Osteoblast (primary cell): ENCODE results near the gene UBD. TPM values are rescaled to one million over a fixed set of nuclear protein-coding genes. Genes with fewer than 3 reads are reported as not detected.

Experiments used
- DNase-seq: peaks from one replicate; pipeline ENCODE4 v3.0.0; 2011; ENCODE audit warnings: low spot score, mixed read lengths; ENCODE audit not compliant: insufficient read length; ENCODE audit errors: missing footprints
- H2AFZ ChIP-seq: 2 replicates; pipeline ENCODE4 v1.6.0; 2011; ENCODE audit warnings: mild to moderate bottlenecking, low read length
- H3K27ac ChIP-seq: 2 replicates; pipeline ENCODE4 v1.5.1; 2011; ENCODE audit warnings: mild to moderate bottlenecking, low read depth, low read length, moderate library complexity
- H3K27me3 ChIP-seq: 2 replicates; pipeline ENCODE4 v1.6.0; 2012; ENCODE audit warnings: mild to moderate bottlenecking, control low read depth, inconsistent platforms, low read length, moderate library complexity; ENCODE audit not compliant: insufficient read depth
- H3K36me3 ChIP-seq: 2 replicates; pipeline ENCODE4 v1.5.1; 2011; ENCODE audit warnings: mild to moderate bottlenecking, low read length, control low read depth, moderate library complexity; ENCODE audit not compliant: insufficient read depth
- H3K4me1 ChIP-seq: 2 replicates; pipeline ENCODE4 v1.5.1; 2011; ENCODE audit warnings: mild to moderate bottlenecking, low read length, control low read depth, moderate library complexity; ENCODE audit not compliant: insufficient read depth
- H3K4me2 ChIP-seq: 2 replicates; pipeline ENCODE4 v1.6.0; 2011; ENCODE audit warnings: mild to moderate bottlenecking, low read length; ENCODE audit not compliant: insufficient read depth
- H3K4me3 ChIP-seq: fragments of 200-600 bp; sonication (generic); 3 replicates; pipeline ENCODE4 v1.5.1; 2012; ENCODE audit warnings: mild to moderate bottlenecking, low read length, inconsistent platforms; ENCODE audit not compliant: insufficient read depth
- H3K79me2 ChIP-seq: 2 replicates; pipeline ENCODE4 v1.6.0; 2012; ENCODE audit warnings: mild to moderate bottlenecking, low read length, control low read depth, inconsistent platforms; ENCODE audit not compliant: insufficient read depth
- H3K9me3 ChIP-seq: 2 replicates; pipeline ENCODE4 v1.5.1; 2011; ENCODE audit warnings: low read depth, low read length, control low read depth
- H4K20me1 ChIP-seq: 2 replicates; pipeline ENCODE4 v1.6.0; 2012; ENCODE audit warnings: mild to moderate bottlenecking, low read length, control low read depth; ENCODE audit not compliant: insufficient read depth
- total RNA-seq: library from RNA; depleted of rRNA; stranded (reverse); fragments of >200 nt; gene quantifications from 2 replicates; pipeline ENCODE4 v1.2.3, GENCODE V29; 2012
- TF ChIP-seq, protein P1 (sequence below): IDR thresholded peaks from 2 replicates; pipeline ENCODE4 v1.5.1; 2011; ENCODE audit warnings: mild to moderate bottlenecking, low read depth, low read length, moderate library complexity; ENCODE audit errors: extremely low read depth

UBD gene
- total RNA-seq, 1 donor, result not detected

DNA sequence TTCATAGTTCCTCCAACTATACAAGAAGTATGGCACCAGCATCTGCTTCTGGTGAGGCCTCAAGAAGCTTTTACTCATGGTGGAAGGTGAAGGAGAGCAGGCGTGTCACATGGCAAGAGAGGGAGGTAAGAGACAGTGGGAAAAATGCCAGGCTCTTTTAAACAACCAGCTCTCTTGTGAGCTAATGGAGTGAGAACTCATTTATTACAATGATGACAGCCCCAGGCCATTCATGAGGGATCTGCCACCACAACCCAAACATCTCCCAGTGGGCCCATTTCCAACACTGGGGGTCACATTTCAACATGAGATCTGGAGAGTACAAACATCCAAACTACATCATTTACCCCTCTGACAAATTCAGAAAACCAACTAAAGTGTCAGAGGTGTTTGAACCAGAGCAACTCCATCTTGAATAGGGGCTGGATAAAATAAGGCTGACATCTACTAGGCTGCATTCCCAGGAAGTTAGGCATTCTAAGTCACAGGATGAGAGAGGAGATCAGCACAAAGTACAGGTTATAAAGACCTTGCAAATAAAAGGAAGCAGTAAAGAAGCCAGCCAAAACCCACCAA, 2.2 kb upstream of the UBD start:
- H3K9me3 ChIP-seq, result no peaks in the 10 kb centered on the region

DNA sequence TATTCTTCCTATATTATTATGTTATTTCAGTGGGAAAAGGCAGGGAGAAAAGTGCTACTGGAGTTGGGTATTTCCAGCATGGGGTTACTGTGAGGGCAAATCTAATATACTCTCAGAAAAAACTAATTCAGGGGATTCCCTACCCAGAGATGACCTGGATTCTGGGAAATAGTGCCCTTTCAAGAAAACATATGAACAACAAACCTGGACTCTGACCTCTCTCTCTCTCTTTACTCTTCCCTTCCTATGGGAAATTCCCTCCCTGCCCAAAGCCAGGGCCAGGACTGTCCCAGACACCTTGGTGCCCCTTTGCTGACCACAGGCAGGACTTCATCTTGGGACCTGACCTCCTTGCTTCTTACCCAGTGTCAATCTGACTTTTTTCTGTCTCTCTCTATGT, 1.6 kb upstream of the UBD start:
- Histone ChIP-seq H3K79me2 (no peaks in the 10 kb centered on the region), H3K27me3 (no peaks in the 10 kb centered on the region), H3K36me3 (no peaks in the 10 kb centered on the region), H3K27ac (no peak overlapping the region), H3K4me2 (no peak overlapping the region), H4K20me1 (no peaks in the 10 kb centered on the region), H3K9me3 (no peaks in the 10 kb centered on the region), H3K4me3 (no peak overlapping the region), H2AFZ (no peak overlapping the region), H3K4me1 (no peaks in the 10 kb centered on the region)
- TF ChIP-seq, protein P1, sequence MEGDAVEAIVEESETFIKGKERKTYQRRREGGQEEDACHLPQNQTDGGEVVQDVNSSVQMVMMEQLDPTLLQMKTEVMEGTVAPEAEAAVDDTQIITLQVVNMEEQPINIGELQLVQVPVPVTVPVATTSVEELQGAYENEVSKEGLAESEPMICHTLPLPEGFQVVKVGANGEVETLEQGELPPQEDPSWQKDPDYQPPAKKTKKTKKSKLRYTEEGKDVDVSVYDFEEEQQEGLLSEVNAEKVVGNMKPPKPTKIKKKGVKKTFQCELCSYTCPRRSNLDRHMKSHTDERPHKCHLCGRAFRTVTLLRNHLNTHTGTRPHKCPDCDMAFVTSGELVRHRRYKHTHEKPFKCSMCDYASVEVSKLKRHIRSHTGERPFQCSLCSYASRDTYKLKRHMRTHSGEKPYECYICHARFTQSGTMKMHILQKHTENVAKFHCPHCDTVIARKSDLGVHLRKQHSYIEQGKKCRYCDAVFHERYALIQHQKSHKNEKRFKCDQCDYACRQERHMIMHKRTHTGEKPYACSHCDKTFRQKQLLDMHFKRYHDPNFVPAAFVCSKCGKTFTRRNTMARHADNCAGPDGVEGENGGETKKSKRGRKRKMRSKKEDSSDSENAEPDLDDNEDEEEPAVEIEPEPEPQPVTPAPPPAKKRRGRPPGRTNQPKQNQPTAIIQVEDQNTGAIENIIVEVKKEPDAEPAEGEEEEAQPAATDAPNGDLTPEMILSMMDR, result no peak
- DNase-seq, result no peak

More for the DNA sequence above, 2.2 kb upstream of the UBD start:
- TF ChIP-seq, protein P1, result no peak
- no peak overlapping the region for H3K27ac ChIP-seq
- H3K4me3 ChIP-seq, result no peak overlapping the region
- no peaks in the 10 kb centered on the region for H3K27me3 ChIP-seq
- DNase-seq, result no peak
- no peaks in the 10 kb centered on the region for H3K36me3 ChIP-seq
- no peak overlapping the region for H3K4me2 ChIP-seq
- H3K4me1 ChIP-seq, result no peaks in the 10 kb centered on the region
- H3K79me2 ChIP-seq, result no peaks in the 10 kb centered on the region
- no peaks in the 10 kb centered on the region for H4K20me1 ChIP-seq
- no peak overlapping the region for H2AFZ ChIP-seq

DNA sequence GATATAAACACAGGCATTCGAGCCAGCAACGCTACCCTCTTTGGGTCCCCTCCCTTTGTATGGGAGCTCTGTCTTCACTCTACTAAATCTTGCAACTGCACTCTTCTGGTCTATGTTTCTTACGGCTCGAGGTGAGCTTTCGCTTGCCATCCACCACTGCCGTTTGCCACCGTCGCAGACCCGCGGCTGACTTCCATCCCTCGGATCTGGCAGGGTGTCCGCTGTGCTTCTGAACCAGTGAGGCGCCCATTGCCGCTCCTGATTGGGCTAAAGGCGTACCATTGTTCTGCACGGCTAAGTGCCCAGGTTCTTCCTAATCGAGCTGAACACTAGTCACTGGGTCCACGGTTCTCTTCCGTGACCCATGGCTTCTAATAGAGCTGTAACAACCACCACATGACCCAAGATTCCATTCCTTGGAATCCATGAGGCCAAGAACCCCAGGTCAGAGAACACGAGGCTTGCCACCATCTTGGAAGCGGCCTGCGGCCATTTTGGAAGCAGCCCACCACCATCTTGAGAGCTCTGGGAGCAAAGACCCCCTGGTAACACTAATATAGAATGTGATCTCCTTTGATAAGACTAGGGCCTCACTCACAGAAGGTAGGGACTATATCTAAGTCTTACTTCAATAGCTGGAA, 973 bp downstream of the UBD start:
- H3K9me3 ChIP-seq, result no peaks in the 10 kb centered on the region
- TF ChIP-seq, protein P1, result no peak

DNA sequence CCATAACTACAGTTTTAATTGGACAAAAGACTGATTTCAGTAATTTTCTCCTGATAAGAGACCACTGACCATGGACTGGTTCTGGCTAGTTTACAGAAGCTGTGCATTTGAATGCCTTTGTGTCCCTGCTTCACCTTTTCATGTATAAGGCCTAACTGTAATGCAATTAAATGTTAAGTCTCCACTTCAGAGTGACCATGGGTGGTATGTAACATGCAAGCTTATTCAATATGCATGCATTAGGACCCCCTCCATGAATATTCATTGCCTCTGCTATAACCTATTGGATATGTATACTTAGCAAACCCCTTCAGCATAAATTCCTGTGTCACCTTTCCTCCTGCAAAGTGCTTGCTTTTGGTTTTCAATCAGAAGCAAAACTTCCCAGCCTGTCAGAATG, 2.2 kb downstream of the UBD start:
- no peak overlapping the region for H3K4me2 ChIP-seq
- H3K27ac ChIP-seq, result no peak overlapping the region
- H3K27me3 ChIP-seq, result peaks cover 20% of the 10 kb centered on the region
- H3K79me2 ChIP-seq, result no peaks in the 10 kb centered on the region
- H3K4me1 ChIP-seq, result peaks cover 3% of the 10 kb centered on the region
- no peak overlapping the region for H2AFZ ChIP-seq
- peak; percentile 78 for DNase-seq
- H3K36me3 ChIP-seq, result no peaks in the 10 kb centered on the region
- no peaks in the 10 kb centered on the region for H4K20me1 ChIP-seq
- no peak overlapping the region for H3K4me3 ChIP-seq
- TF ChIP-seq, protein P1, result no peak
- H3K9me3 ChIP-seq, result no peaks in the 10 kb centered on the region

More for the DNA sequence above, 973 bp downstream of the UBD start:
- no peaks in the 10 kb centered on the region for H4K20me1 ChIP-seq
- no peaks in the 10 kb centered on the region for H3K79me2 ChIP-seq
- no peak overlapping the region for H2AFZ ChIP-seq
- no peak overlapping the region for H3K27ac ChIP-seq
- no peak overlapping the region for H3K4me3 ChIP-seq
- no peak overlapping the region for H3K4me2 ChIP-seq
- no peaks in the 10 kb centered on the region for H3K4me1 ChIP-seq
- no peaks in the 10 kb centered on the region for H3K36me3 ChIP-seq
- no peak for DNase-seq
- H3K27me3 ChIP-seq, result peaks cover 11% of the 10 kb centered on the region
